ENCODE data around the gene BPIFA1.
A peak's percentile ranks its signal among the peaks of the same experiment; 100 is the strongest.

The BPIFA1 gene

GRCh38 chr20:33233129-33233774, 2.5 kb upstream of the BPIFA1 start:
- peak; percentile 27 for DNase-seq (ENCODE audit: extremely low spot score)
- ChIA-PET CTCF (no interaction called here), POLR2A (no interaction called here)
- TF ChIP-seq HDGF (IDR thresholded peaks at IDR 0.05; ENCODE audit: borderline replicate concordance): no peak
- no peak for TF ChIP-seq FOXK2 (IDR thresholded peaks at IDR 0.05)
- TF ChIP-seq ELF4 (IDR thresholded peaks at IDR 0.05): no peak
- no peak for TF ChIP-seq NFRKB (IDR thresholded peaks at IDR 0.05)
- no peak for TF ChIP-seq CTBP1 (IDR thresholded peaks at IDR 0.05; ENCODE audit: borderline replicate concordance)
- TF ChIP-seq BHLHE40 (IDR thresholded peaks at IDR 0.05; ENCODE audit: borderline replicate concordance): no peak
- TF ChIP-seq SUZ12 (IDR thresholded peaks at IDR 0.05): no peak
- no peak for TF ChIP-seq TARDBP (IDR thresholded peaks at IDR 0.05)
- no peak for TF ChIP-seq LEF1 (IDR thresholded peaks at IDR 0.05; ENCODE audit: borderline replicate concordance)
- TF ChIP-seq, protein P1, sequence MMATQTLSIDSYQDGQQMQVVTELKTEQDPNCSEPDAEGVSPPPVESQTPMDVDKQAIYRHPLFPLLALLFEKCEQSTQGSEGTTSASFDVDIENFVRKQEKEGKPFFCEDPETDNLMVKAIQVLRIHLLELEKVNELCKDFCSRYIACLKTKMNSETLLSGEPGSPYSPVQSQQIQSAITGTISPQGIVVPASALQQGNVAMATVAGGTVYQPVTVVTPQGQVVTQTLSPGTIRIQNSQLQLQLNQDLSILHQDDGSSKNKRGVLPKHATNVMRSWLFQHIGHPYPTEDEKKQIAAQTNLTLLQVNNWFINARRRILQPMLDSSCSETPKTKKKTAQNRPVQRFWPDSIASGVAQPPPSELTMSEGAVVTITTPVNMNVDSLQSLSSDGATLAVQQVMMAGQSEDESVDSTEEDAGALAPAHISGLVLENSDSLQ (IDR thresholded peaks at IDR 0.05): no peak
- TF ChIP-seq ZNF384 (IDR thresholded peaks at IDR 0.05): no peak
- no peak for TF ChIP-seq FOXM1 (IDR thresholded peaks at IDR 0.05; ENCODE audit: borderline replicate concordance)
- no peak for TF ChIP-seq ARNT (IDR thresholded peaks at IDR 0.05)
- TF ChIP-seq SP1 (IDR thresholded peaks at IDR 0.05): no peak
- no peak for TF ChIP-seq FOXA1 (IDR thresholded peaks at IDR 0.05)

DNA sequence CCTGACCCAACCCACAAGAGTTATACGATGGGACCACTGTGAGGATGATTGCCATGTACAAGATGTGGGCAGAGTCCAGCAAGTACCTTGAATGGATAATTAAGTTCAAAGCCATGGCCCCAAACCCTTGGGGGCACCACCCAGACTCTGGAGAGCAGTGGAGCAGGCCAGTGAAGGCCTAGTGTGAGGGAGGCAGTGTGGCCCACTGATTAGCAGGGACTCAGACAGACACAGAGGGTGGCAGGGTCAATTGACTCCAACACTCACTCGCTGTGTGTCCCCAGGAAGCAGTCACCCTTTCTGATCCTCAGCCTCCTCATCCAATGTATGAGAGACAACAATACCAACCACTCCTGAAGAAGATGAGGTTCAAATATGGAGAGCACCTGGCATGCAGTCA, 1.7 kb upstream of the BPIFA1 start:
- no peak for DNase-seq (ENCODE audit: extremely low spot score)

DNA sequence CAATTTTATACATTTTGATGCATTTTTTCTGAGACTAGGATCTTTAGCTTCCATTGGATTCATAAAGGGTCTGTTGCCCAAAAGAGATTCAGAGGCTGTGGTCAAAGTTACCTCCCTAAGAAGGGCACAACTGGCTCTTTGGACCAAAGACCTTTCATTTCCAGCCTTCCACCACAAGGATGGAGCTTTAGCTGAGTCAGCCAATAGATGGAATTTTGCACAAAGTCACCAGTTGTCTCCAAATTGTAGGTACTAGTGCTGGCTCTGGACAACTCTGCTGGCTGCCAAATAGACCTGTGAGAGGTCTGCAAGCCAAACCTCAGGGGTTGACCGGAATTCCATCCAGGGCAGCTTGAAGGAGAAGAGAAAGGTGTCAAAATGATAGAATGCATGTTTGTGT, 555 bp downstream of the BPIFA1 start:
- DNase-seq (ENCODE audit: extremely low spot score): no peak
- TF ChIP-seq ZNF384 (IDR thresholded peaks at IDR 0.05) (no peak), SUZ12 (IDR thresholded peaks at IDR 0.05) (no peak), ARNT (IDR thresholded peaks at IDR 0.05) (no peak), FOXM1 (IDR thresholded peaks at IDR 0.05; ENCODE audit: borderline replicate concordance) (no peak)
- TF ChIP-seq, protein P1 (IDR thresholded peaks at IDR 0.05): no peak
- CTCF ChIA-PET: no interaction called here
- POLR2A ChIA-PET: no interaction called here

More for the DNA sequence above, 1.7 kb upstream of the BPIFA1 start:
- CTCF ChIA-PET: no interaction called here
- TF ChIP-seq SP1 (IDR thresholded peaks at IDR 0.05) (no peak), FOXM1 (IDR thresholded peaks at IDR 0.05; ENCODE audit: borderline replicate concordance) (no peak), L3MBTL2 (conservative IDR thresholded peaks at IDR 0.05) (no peak), NFRKB (IDR thresholded peaks at IDR 0.05) (no peak), FOXK2 (IDR thresholded peaks at IDR 0.05) (no peak), ELF4 (IDR thresholded peaks at IDR 0.05) (no peak), CTBP1 (IDR thresholded peaks at IDR 0.05; ENCODE audit: borderline replicate concordance) (no peak), HDGF (IDR thresholded peaks at IDR 0.05; ENCODE audit: borderline replicate concordance) (no peak), ARNT (IDR thresholded peaks at IDR 0.05) (no peak), FOXA1 (IDR thresholded peaks at IDR 0.05) (no peak)
- TF ChIP-seq, protein P1 (IDR thresholded peaks at IDR 0.05): no peak
- POLR2A ChIA-PET: no interaction called here

GRCh38 chr20:33237989-33238388, 2.2 kb downstream of the BPIFA1 start:
- no peak for DNase-seq (ENCODE audit: extremely low spot score)
- POLR2A ChIA-PET: no interaction called here

GRCh38 chr20:33239418-33239817, 3.6 kb downstream of the BPIFA1 start:
- CTCF ChIA-PET: no interaction called here

More at GRCh38 chr20:33237989-33238388, 2.2 kb downstream of the BPIFA1 start:
- CTCF ChIA-PET: interaction anchor here (0.6 kb wide), 1 partner anchor 1230 kb away, joined by 3 read pairs; no protein-coding TSS in a partner anchor
- TF ChIP-seq SP1 (IDR thresholded peaks at IDR 0.05): no peak
- TF ChIP-seq FOXM1 (IDR thresholded peaks at IDR 0.05; ENCODE audit: borderline replicate concordance): no peak
- TF ChIP-seq L3MBTL2 (conservative IDR thresholded peaks at IDR 0.05): no peak
- no peak for TF ChIP-seq NFRKB (IDR thresholded peaks at IDR 0.05)

DNA sequence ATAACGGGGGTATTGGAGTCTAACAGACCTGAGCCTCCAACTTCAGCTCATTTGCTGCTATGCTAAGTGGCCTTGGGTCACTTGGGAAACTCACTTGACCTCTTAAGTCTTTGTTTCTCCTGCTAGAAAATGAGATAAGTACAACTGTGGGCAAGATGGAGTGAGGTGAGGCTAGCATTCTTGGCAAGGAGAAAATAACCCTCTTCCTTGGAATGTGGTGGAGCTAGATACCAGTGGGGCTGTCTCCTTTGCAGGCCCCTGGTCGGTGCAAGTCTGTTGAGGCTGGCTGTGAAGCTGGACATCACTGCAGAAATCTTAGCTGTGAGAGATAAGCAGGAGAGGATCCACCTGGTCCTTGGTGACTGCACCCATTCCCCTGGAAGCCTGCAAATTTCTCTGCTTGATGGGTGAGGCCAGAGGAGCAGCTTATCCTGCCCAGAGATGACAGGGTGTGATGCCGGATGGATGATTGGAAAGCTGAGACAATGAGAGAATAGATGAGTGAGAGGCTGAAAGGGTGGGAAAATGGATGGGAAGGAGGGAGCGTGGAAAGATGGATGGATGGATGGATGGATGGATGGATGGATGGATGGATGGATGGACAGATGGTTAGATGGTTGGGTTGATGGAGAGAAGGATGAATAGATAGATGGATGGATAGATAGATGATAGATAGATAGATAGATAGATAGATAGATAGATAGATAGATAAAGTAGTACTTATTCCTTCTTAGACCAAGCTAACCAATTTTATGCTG, 4.4 kb downstream of the BPIFA1 start:
- no peak for TF ChIP-seq BHLHE40 (IDR thresholded peaks at IDR 0.05; ENCODE audit: borderline replicate concordance)
- no peak for TF ChIP-seq FOXK2 (IDR thresholded peaks at IDR 0.05)
- TF ChIP-seq FOXM1 (IDR thresholded peaks at IDR 0.05; ENCODE audit: borderline replicate concordance): no peak
- no peak for TF ChIP-seq ZNF384 (IDR thresholded peaks at IDR 0.05)
- TF ChIP-seq SP1 (IDR thresholded peaks at IDR 0.05): no peak
- ChIA-PET CTCF (no interaction called here), POLR2A (no interaction called here)

More at GRCh38 chr20:33239418-33239817, 3.6 kb downstream of the BPIFA1 start:
- no peak for TF ChIP-seq SP1 (IDR thresholded peaks at IDR 0.05)
- POLR2A ChIA-PET: no interaction called here
- no peak for DNase-seq (ENCODE audit: extremely low spot score)

DNA sequence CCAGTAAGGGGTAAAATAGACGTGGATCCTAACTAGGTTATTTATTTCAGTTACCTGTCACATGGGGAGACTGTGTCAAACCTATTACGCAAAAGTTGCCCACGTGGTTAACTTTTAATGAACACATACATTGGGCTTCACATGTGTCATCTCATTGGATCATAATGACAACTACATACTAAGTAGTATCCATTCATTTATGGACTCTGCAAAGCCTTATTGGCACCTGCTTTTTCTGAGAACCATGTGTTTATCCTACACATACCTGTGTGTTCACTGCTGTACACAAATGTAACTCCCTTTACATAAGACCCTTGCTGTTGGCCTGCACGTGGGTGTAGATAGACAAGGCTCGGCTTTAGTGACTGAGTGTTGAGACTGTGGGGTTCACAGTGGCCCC, 5.1 kb downstream of the BPIFA1 start:
- TF ChIP-seq HDGF (IDR thresholded peaks at IDR 0.05; ENCODE audit: borderline replicate concordance) (no peak), SUZ12 (IDR thresholded peaks at IDR 0.05) (no peak), LEF1 (IDR thresholded peaks at IDR 0.05; ENCODE audit: borderline replicate concordance) (no peak), FOXM1 (IDR thresholded peaks at IDR 0.05; ENCODE audit: borderline replicate concordance) (no peak), FOXK2 (IDR thresholded peaks at IDR 0.05) (no peak)
- CTCF ChIA-PET: no interaction called here
- DNase-seq (ENCODE audit: extremely low spot score): no peak
- POLR2A ChIA-PET: no interaction called here

More for the DNA sequence above, 4.4 kb downstream of the BPIFA1 start:
- no peak for DNase-seq (ENCODE audit: extremely low spot score)

Data from HEK293T (cell line).